Measurements from ENCODE around the gene TINAG.
"Not testable (repeated sequence)": the region's sequence is repeated elsewhere in the genome, so short reads cannot be mapped to it uniquely, and the experiment has no call there.

Gene TINAG

DNA sequence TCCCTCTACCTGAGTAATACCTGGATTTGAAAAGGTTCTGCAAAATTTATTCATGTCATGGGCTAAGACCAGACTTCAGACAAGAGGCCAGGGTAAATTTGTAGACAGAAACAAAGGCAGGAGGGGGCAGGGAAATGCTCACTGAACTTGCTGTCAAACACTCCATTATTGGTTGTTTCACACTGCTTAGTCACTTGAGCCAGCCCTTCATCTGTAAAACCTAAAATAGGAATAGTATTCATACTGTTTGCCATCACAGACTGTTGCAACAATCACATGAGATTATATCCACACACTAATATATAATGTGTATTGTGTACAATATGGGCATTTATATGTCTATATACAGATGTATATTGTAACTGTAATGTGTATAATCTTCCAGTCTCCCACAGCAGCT, 6.5 kb upstream of the TINAG start:
- no peaks in the 10 kb centered on the region for H3K27me3 ChIP-seq (ENCODE audit: control insufficient read depth in 1 of 2, insufficient read depth in 2 of 2, low read length in 2 of 2)
- H3K9me3 ChIP-seq (ENCODE audit: control insufficient read depth in 1 of 2, low read length in 2 of 2): no peaks in the 10 kb centered on the region
- no peaks in the 10 kb centered on the region for H3K4me1 ChIP-seq (ENCODE audit: control insufficient read depth in 1 of 2, insufficient read depth in 2 of 2, low read length in 2 of 2)
- no peaks in the 10 kb centered on the region for H3K36me3 ChIP-seq (ENCODE audit: control insufficient read depth in 1 of 2, insufficient read depth in 2 of 2, low read length in 2 of 2)
- no peak overlapping the region for H3K9ac ChIP-seq (ENCODE audit: low read depth in 1 of 2, low read length in 2 of 2)
- no peak overlapping the region for H3K27ac ChIP-seq (ENCODE audit: low read depth, low read length)
- H3K4me3 ChIP-seq (ENCODE audit: low read depth in 1 of 2, low read length in 2 of 2): no peak overlapping the region

GRCh38 chr6:54307439-54307910, 766 bp upstream of the TINAG start:
- Histone ChIP-seq H3K9ac (ENCODE audit: low read depth in 1 of 2, low read length in 2 of 2) (no peak overlapping the region), H3K4me1 (ENCODE audit: control insufficient read depth in 1 of 2, insufficient read depth in 2 of 2, low read length in 2 of 2) (no peaks in the 10 kb centered on the region), H3K36me3 (ENCODE audit: control insufficient read depth in 1 of 2, insufficient read depth in 2 of 2, low read length in 2 of 2) (no peaks in the 10 kb centered on the region), H3K27ac (ENCODE audit: low read depth, low read length) (no peak overlapping the region), H3K9me3 (ENCODE audit: control insufficient read depth in 1 of 2, low read length in 2 of 2) (no peaks in the 10 kb centered on the region), H3K4me3 (ENCODE audit: low read depth in 1 of 2, low read length in 2 of 2) (peak overlapping the region; percentile 33 to 75), H3K27me3 (ENCODE audit: control insufficient read depth in 1 of 2, insufficient read depth in 2 of 2, low read length in 2 of 2) (no peaks in the 10 kb centered on the region)

GRCh38 chr6:54308986-54309315, 710 bp downstream of the TINAG start:
- Histone ChIP-seq H3K9ac (ENCODE audit: low read depth in 1 of 2, low read length in 2 of 2) (peak overlapping the region; percentile 28 to 40), H3K4me3 (ENCODE audit: low read depth in 1 of 2, low read length in 2 of 2) (peak overlapping the region; percentile 57 to 75), H3K27me3 (ENCODE audit: control insufficient read depth in 1 of 2, insufficient read depth in 2 of 2, low read length in 2 of 2) (no peaks in the 10 kb centered on the region), H3K36me3 (ENCODE audit: control insufficient read depth in 1 of 2, insufficient read depth in 2 of 2, low read length in 2 of 2) (no peaks in the 10 kb centered on the region), H3K4me1 (ENCODE audit: control insufficient read depth in 1 of 2, insufficient read depth in 2 of 2, low read length in 2 of 2) (no peaks in the 10 kb centered on the region), H3K27ac (ENCODE audit: low read depth, low read length) (no peak overlapping the region), H3K9me3 (ENCODE audit: control insufficient read depth in 1 of 2, low read length in 2 of 2) (no peaks in the 10 kb centered on the region)

- Histone ChIP-seq H3K27ac (ENCODE audit: low read depth, low read length) (no peak overlapping the region), H3K27me3 (ENCODE audit: control insufficient read depth in 1 of 2, insufficient read depth in 2 of 2, low read length in 2 of 2) (no peaks in the 10 kb centered on the region)
Measured at GRCh38 chr6:54310377-54311152, 2.3 kb downstream of the TINAG start.

GRCh38 chr6:54315656-54316055, 7.4 kb downstream of the TINAG start:
- no peak overlapping the region for H3K9ac ChIP-seq (ENCODE audit: low read depth in 1 of 2, low read length in 2 of 2)
- no peak overlapping the region for H3K4me3 ChIP-seq (ENCODE audit: low read depth in 1 of 2, low read length in 2 of 2)
- H3K4me1 ChIP-seq (ENCODE audit: control insufficient read depth in 1 of 2, insufficient read depth in 2 of 2, low read length in 2 of 2): no peaks in the 10 kb centered on the region
- H3K27ac ChIP-seq (ENCODE audit: low read depth, low read length): no peak overlapping the region
- no peaks in the 10 kb centered on the region for H3K27me3 ChIP-seq (ENCODE audit: control insufficient read depth in 1 of 2, insufficient read depth in 2 of 2, low read length in 2 of 2)
- no peaks in the 10 kb centered on the region for H3K9me3 ChIP-seq (ENCODE audit: control insufficient read depth in 1 of 2, low read length in 2 of 2)
- H3K36me3 ChIP-seq (ENCODE audit: control insufficient read depth in 1 of 2, insufficient read depth in 2 of 2, low read length in 2 of 2): no peaks in the 10 kb centered on the region

More at GRCh38 chr6:54310377-54311152, 2.3 kb downstream of the TINAG start:
- no peak overlapping the region for H3K9ac ChIP-seq (ENCODE audit: low read depth in 1 of 2, low read length in 2 of 2)
- H3K4me3 ChIP-seq (ENCODE audit: low read depth in 1 of 2, low read length in 2 of 2): peak overlapping the region; percentile 44 to 75
- H3K4me1 ChIP-seq (ENCODE audit: control insufficient read depth in 1 of 2, insufficient read depth in 2 of 2, low read length in 2 of 2): no peaks in the 10 kb centered on the region
- no peaks in the 10 kb centered on the region for H3K9me3 ChIP-seq (ENCODE audit: control insufficient read depth in 1 of 2, low read length in 2 of 2)
- no peaks in the 10 kb centered on the region for H3K36me3 ChIP-seq (ENCODE audit: control insufficient read depth in 1 of 2, insufficient read depth in 2 of 2, low read length in 2 of 2)

DNA sequence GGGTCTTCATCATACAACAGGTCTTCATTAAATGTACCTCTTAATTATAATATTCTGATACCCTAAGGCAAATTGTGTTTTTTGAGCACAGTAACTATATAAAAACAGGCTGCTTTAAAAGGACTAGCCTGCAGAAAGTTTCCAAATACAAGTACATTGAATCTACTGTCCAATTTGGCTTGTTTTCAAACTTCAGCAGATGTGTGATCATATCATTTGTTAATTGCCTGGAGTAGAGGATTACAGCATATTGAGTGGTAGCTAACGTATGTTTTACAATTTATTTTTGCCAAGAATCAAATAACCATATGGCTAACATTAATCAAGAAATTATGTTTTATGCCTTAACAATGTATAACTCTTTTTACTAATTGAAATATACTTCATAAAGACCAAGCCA, 12.6 kb downstream of the TINAG start:
- Histone ChIP-seq H3K36me3 (ENCODE audit: control insufficient read depth in 1 of 2, insufficient read depth in 2 of 2, low read length in 2 of 2) (no peaks in the 10 kb centered on the region), H3K9ac (ENCODE audit: low read depth in 1 of 2, low read length in 2 of 2) (no peak overlapping the region), H3K27me3 (ENCODE audit: control insufficient read depth in 1 of 2, insufficient read depth in 2 of 2, low read length in 2 of 2) (no peaks in the 10 kb centered on the region), H3K4me3 (ENCODE audit: low read depth in 1 of 2, low read length in 2 of 2) (no peak overlapping the region), H3K9me3 (ENCODE audit: control insufficient read depth in 1 of 2, low read length in 2 of 2) (no peaks in the 10 kb centered on the region), H3K4me1 (ENCODE audit: control insufficient read depth in 1 of 2, insufficient read depth in 2 of 2, low read length in 2 of 2) (no peaks in the 10 kb centered on the region), H3K27ac (ENCODE audit: low read depth, low read length) (no peak overlapping the region)

GRCh38 chr6:54327631-54328030, 19.4 kb downstream of the TINAG start:
- Histone ChIP-seq H3K27me3 (ENCODE audit: control insufficient read depth in 1 of 2, insufficient read depth in 2 of 2, low read length in 2 of 2) (no peaks in the 10 kb centered on the region), H3K4me3 (ENCODE audit: low read depth in 1 of 2, low read length in 2 of 2) (no peak overlapping the region), H3K9me3 (ENCODE audit: control insufficient read depth in 1 of 2, low read length in 2 of 2) (peaks cover 7 to 12% of the 10 kb centered on the region in 2 donors), H3K27ac (ENCODE audit: low read depth, low read length) (no peak overlapping the region), H3K9ac (ENCODE audit: low read depth in 1 of 2, low read length in 2 of 2) (no peak overlapping the region), H3K4me1 (ENCODE audit: control insufficient read depth in 1 of 2, insufficient read depth in 2 of 2, low read length in 2 of 2) (no peaks in the 10 kb centered on the region), H3K36me3 (ENCODE audit: control insufficient read depth in 1 of 2, insufficient read depth in 2 of 2, low read length in 2 of 2) (peaks cover 0 to 3% of the 10 kb centered on the region in 2 donors)

DNA sequence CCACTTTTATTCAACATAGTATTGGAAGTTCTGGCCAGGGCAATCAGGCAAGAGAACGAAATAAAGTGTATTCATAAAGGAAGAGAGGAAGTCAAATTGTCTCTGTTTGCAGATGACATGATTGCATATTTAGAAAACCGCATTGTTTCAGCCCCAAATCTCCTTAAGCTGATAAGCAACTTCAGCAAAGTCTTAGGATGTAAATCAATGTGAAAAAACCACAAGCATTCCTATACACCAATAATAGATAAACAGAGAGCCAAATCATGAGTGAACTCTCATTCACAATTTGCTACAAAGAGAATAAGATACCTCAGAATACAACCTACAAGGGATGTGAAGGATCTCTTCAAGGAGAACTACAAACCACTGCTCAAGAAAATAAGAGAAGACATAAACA, 23.3 kb downstream of the TINAG start:
- H3K9ac ChIP-seq (ENCODE audit: low read depth in 1 of 2, low read length in 2 of 2); H3K27me3 ChIP-seq (ENCODE audit: control insufficient read depth in 1 of 2, insufficient read depth in 2 of 2, low read length in 2 of 2); H3K36me3 ChIP-seq (ENCODE audit: control insufficient read depth in 1 of 2, insufficient read depth in 2 of 2, low read length in 2 of 2); H3K4me3 ChIP-seq (ENCODE audit: low read depth in 1 of 2, low read length in 2 of 2); H3K27ac ChIP-seq (ENCODE audit: low read depth, low read length); H3K4me1 ChIP-seq (ENCODE audit: control insufficient read depth in 1 of 2, insufficient read depth in 2 of 2, low read length in 2 of 2): not testable (repeated sequence)
- H3K9me3 ChIP-seq (ENCODE audit: control insufficient read depth in 1 of 2, low read length in 2 of 2): peaks cover 7 to 12% of the 10 kb centered on the region in 2 donors

- Histone ChIP-seq H3K27me3 (ENCODE audit: control insufficient read depth in 1 of 2, insufficient read depth in 2 of 2, low read length in 2 of 2) (no peaks in the 10 kb centered on the region), H3K4me1 (ENCODE audit: control insufficient read depth in 1 of 2, insufficient read depth in 2 of 2, low read length in 2 of 2) (no peaks in the 10 kb centered on the region), H3K27ac (ENCODE audit: low read depth, low read length) (no peak overlapping the region), H3K4me3 (ENCODE audit: low read depth in 1 of 2, low read length in 2 of 2) (no peak overlapping the region), H3K9ac (ENCODE audit: low read depth in 1 of 2, low read length in 2 of 2) (no peak overlapping the region), H3K9me3 (ENCODE audit: control insufficient read depth in 1 of 2, low read length in 2 of 2) (no peaks in the 10 kb centered on the region), H3K36me3 (ENCODE audit: control insufficient read depth in 1 of 2, insufficient read depth in 2 of 2, low read length in 2 of 2) (no peaks in the 10 kb centered on the region)
Measured at GRCh38 chr6:54335871-54336270, 27.6 kb downstream of the TINAG start.

DNA sequence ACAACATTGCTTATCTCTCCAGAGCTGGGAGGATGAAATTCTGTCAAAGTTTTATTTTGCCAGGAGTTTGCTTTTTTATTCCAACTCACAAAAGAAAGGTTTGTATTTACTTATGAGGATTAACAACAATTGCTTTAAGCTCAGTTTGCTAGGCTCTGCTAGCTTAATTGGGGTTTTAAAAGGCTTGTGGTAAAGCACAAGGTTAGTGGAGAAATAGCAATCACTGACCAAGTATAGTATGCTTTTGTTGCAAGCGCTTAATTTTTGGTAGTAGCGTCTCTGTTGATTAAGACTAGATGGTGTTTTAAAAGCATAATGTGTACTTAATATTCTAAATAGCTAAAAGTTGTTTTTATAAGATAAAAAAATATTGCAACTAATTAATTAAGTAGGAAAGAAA, 45.7 kb downstream of the TINAG start:
- Histone ChIP-seq H3K4me1 (ENCODE audit: control insufficient read depth in 1 of 2, insufficient read depth in 2 of 2, low read length in 2 of 2) (no peaks in the 10 kb centered on the region), H3K4me3 (ENCODE audit: low read depth in 1 of 2, low read length in 2 of 2) (no peak overlapping the region), H3K36me3 (ENCODE audit: control insufficient read depth in 1 of 2, insufficient read depth in 2 of 2, low read length in 2 of 2) (no peaks in the 10 kb centered on the region), H3K27me3 (ENCODE audit: control insufficient read depth in 1 of 2, insufficient read depth in 2 of 2, low read length in 2 of 2) (no peaks in the 10 kb centered on the region), H3K9me3 (ENCODE audit: control insufficient read depth in 1 of 2, low read length in 2 of 2) (no peaks in the 10 kb centered on the region), H3K9ac (ENCODE audit: low read depth in 1 of 2, low read length in 2 of 2) (no peak overlapping the region), H3K27ac (ENCODE audit: low read depth, low read length) (no peak overlapping the region)

Measured in duodenal mucosa (tissue), 2 donors.